Renal cortex interstitium (tissue), 11 donors: ENCODE results near the gene PLXNB2. TPM values are rescaled to one million over a fixed set of nuclear protein-coding genes. Genes with fewer than 3 reads are reported as not detected.

Source experiments
- DNase-seq, 11 donors: peaks; one replicate each; pipeline ENCODE4 v3.0.0-alpha.2; 2013; ENCODE audit warnings: low read depth in 9 of 11, low spot score in 4 of 11; ENCODE audit errors: extremely low read depth in 1 of 11
- polyA plus RNA-seq, 3 donors: library from polyadenylated mRNA; unstranded; fragments of 120-200 nt; gene quantifications; one replicate each; pipeline ENCODE4 v1.2.1, GENCODE V29; 2013; ENCODE audit not compliant: insufficient read length in 3 of 3

Gene PLXNB2
- polyA plus RNA-seq, 3 donors, result 187 to 248 (median 239) TPM

GRCh38 chr22:50289942-50290630, 17.4 kb downstream of the PLXNB2 start:
- no peak for DNase-seq

GRCh38 chr22:50289151-50289941, 18.1 kb downstream of the PLXNB2 start:
- no peak for DNase-seq

DNA sequence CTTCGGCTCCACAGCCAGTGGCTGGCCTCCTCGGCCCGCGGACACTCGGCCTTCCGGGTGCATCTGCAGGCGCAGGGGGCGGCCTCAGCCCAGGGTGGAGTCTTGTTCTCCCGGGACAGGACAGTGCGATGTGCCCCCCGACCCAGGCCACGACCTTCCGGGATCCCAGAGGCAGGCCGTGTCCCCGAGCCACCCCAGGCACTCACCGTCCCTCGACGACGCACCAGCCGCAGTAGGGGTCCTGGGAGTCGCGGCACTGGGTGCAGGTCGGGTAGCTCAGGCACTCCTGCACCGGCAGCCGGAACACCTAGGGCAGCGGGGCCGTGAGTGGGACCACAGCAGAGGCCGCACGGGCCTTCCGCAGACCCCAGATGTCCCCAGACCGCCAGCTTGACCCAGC, 19.7 kb downstream of the PLXNB2 start:
- DNase-seq, result no peak

- no peak for DNase-seq
Observed at GRCh38 chr22:50286701-50287318, 20.6 kb downstream of the PLXNB2 start.

DNA sequence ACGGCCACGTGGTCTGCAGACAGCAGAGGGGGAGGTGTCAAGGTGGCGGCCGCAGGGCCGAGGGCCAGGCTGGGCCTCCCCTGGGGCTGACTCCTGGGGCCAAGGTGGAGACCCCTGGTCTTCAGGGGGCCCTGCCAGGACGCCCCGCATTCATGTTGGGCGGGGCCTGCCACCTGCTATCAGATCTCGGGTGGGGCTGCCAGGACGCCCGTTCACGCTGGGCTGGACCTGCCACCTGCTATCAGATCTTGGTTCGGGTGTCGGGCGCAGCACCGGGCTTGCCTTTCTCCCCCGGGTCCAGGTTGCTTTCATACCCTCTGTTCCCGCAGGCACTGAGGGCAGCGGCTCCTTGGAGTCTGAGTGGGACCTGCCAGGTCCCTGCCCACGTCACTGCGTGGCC, 21.2 kb downstream of the PLXNB2 start:
- DNase-seq, result no peak

DNA sequence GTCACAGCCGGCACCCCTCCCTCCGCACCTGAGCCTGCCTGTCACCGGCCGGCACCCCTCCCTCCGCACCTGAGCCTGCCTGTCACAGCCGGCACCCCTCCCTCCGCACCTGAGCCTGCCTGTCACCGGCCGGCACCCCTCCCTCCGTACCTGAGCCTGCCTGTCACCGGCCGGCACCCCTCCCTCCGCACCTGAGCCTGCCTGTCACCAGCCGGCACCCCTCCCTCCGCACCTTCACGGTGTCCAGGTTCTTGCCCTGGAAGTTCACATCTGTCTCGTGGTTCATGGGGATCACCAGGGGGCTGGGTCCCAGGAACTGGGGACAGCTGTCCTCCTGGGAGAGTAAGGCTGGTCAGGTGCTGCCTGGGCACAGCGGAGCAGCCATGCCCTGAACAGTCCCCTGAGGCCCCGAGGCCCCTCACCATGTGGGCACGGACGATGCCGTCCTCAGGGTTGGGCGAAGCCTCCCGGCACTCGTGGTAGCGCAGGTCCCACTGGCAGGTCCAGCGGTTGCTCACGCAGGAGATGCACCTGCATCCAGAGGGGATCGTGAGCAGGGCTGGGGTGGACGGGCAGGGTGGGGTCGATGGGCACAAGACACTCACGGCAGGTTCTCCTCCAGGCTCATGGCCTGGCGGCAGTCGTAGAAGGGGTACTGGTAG, 21.7 kb downstream of the PLXNB2 start:
- no peak for DNase-seq

- no peak for DNase-seq
Observed at GRCh38 chr22:50284479-50284878, 23.0 kb downstream of the PLXNB2 start.

GRCh38 chr22:50283821-50284220, 23.6 kb downstream of the PLXNB2 start:
- DNase-seq, result no peak

GRCh38 chr22:50282361-50283155, 24.9 kb downstream of the PLXNB2 start:
- peak in 1 of 11 donors; percentile 47 for DNase-seq

- DNase-seq, result no peak
Observed at GRCh38 chr22:50281957-50282356, 25.5 kb downstream of the PLXNB2 start.

DNA sequence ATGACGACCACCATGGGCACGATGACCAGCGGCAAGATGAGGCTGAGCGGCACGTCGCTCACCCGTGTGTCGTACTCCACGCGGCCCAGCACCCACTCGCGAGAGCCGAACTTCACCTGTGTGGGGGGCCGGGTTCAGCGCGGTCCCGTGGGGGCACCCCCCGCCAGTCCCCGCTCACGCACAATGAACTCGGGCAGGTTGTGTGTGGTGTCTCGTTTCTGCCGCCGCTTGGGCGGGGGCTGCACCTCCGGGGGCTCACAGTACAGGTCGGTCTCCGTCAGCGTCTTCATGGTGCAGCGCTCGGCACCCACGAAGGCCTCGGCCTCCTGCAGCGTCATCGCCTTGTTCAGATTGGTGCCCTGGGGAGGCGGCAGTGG, 26.1 kb downstream of the PLXNB2 start:
- DNase-seq, result no peak

- no peak for DNase-seq
Observed at GRCh38 chr22:50280708-50281383, 26.6 kb downstream of the PLXNB2 start.

GRCh38 chr22:50280022-50280707, 27.3 kb downstream of the PLXNB2 start:
- DNase-seq, result no peak

GRCh38 chr22:50278956-50279619, 28.4 kb downstream of the PLXNB2 start:
- DNase-seq, result no peak

DNA sequence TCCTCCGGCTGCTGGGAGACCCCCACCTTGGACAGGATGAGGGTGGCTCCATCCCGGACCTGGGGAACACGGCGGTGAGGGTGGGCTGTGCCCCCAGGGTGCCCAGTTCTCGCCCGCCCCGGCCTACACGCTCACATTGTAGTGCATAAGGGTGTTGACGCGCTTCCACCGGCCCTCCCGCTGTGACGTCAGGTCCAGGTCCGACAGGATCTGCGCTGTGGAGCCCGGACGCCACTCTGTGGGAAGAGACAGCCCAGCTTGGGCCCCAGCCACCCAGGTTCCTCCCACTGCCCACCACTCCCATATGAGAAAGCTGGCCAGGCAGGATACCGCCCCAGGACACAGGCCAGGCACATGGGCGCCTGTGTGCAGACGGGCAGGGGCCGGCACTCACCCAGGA, 29.0 kb downstream of the PLXNB2 start:
- no peak for DNase-seq

GRCh38 chr22:50277761-50278160, 29.7 kb downstream of the PLXNB2 start:
- no peak for DNase-seq

- DNase-seq, result no peak
Observed at GRCh38 chr22:50276143-50276542, 31.3 kb downstream of the PLXNB2 start.
